Measurements from ENCODE around the gene OR52B2.

- TF ChIP-seq CTCF (conservative IDR thresholded peaks at IDR 0.05 in 1 of 2, IDR thresholded peaks at IDR 0.05 in 1 of 2; ENCODE audit: extremely low read depth in 1 of 2, insufficient read depth in 1 of 2, low read depth in 1 of 2, low read length in 2 of 2) (no peak), EZH2 (IDR thresholded peaks at IDR 0.05; ENCODE audit: borderline replicate concordance, low read length) (no peak)
These were observed 33.2 kb upstream of the OR52B2 start for GRCh38 chr11:6203327-6203726.

All from mammary epithelial cell (primary cell).